ENCODE results near the gene SORCS2. TPM values are rescaled to one million over a fixed set of nuclear protein-coding genes. Genes with fewer than 3 reads are reported as not detected.

SORCS2 gene
- total RNA-seq, 1 donor from 2014 or later: 3.1 TPM

GRCh38 chr4:7381221-7381889 is 189.0 kb downstream of the SORCS2 start:
- Histone ChIP-seq H3K4me1 (ENCODE audit: control insufficient read depth in 3 of 3, insufficient read depth in 3 of 3, low read length in 3 of 3) (peaks cover 0 to 4% (median 0%) of the 10 kb centered on the region in 3 donors), H3K27ac (ENCODE audit: low read depth, low read length) (no peak overlapping the region), H3K9ac (ENCODE audit: low read depth in 1 of 3, low read length in 3 of 3) (no peak overlapping the region), H3K4me3 (ENCODE audit: low read length in 3 of 3) (no peak overlapping the region), H3K9me3 (ENCODE audit: control insufficient read depth in 3 of 3, low read length in 3 of 3) (no peaks in the 10 kb centered on the region), H3K27me3 (ENCODE audit: control insufficient read depth in 3 of 3, insufficient read depth in 3 of 3, low read length in 3 of 3) (peaks cover 0 to 31% (median 11%) of the 10 kb centered on the region in 3 donors), H3K36me3 (ENCODE audit: control insufficient read depth in 3 of 3, insufficient read depth in 3 of 3, low read length in 3 of 3) (no peaks in the 10 kb centered on the region)

GRCh38 chr4:7381890-7382633 is 189.7 kb downstream of the SORCS2 start:
- no peaks in the 10 kb centered on the region for H3K36me3 ChIP-seq (ENCODE audit: control insufficient read depth in 3 of 3, insufficient read depth in 3 of 3, low read length in 3 of 3)
- peaks cover 0 to 4% (median 0%) of the 10 kb centered on the region in 3 donors for H3K4me1 ChIP-seq (ENCODE audit: control insufficient read depth in 3 of 3, insufficient read depth in 3 of 3, low read length in 3 of 3)
- no peak overlapping the region for H3K27ac ChIP-seq (ENCODE audit: low read depth, low read length)
- H3K9me3 ChIP-seq (ENCODE audit: control insufficient read depth in 3 of 3, low read length in 3 of 3): no peaks in the 10 kb centered on the region
- no peak overlapping the region for H3K9ac ChIP-seq (ENCODE audit: low read depth in 1 of 3, low read length in 3 of 3)
- peaks cover 0 to 29% (median 11%) of the 10 kb centered on the region in 3 donors for H3K27me3 ChIP-seq (ENCODE audit: control insufficient read depth in 3 of 3, insufficient read depth in 3 of 3, low read length in 3 of 3)
- no peak overlapping the region for H3K4me3 ChIP-seq (ENCODE audit: low read length in 3 of 3)

DNA sequence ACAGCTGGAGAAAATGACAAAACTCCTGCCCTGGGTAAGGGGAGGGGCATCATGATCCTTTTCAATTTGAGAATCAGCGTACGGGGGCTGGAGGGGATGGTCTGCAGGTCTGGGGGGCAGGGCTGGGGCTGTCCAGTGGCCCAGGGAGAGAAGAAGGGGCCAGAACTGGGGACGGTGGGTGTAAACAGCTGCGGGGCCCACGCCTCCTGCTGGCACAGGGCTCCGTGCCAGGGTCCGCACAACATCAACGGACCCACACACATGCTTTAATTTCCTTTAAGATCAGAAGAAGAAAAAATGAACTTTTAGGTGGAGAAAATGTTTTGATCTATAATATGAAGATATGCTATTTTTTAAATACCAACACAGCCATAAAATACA is 190.3 kb downstream of the SORCS2 start:
- Histone ChIP-seq H3K27me3 (ENCODE audit: control insufficient read depth in 3 of 3, insufficient read depth in 3 of 3, low read length in 3 of 3) (peaks cover 0 to 24% (median 11%) of the 10 kb centered on the region in 3 donors), H3K9me3 (ENCODE audit: control insufficient read depth in 3 of 3, low read length in 3 of 3) (no peaks in the 10 kb centered on the region), H3K4me1 (ENCODE audit: control insufficient read depth in 3 of 3, insufficient read depth in 3 of 3, low read length in 3 of 3) (peaks cover 0 to 4% (median 0%) of the 10 kb centered on the region in 3 donors), H3K27ac (ENCODE audit: low read depth, low read length) (no peak overlapping the region), H3K4me3 (ENCODE audit: low read length in 3 of 3) (no peak overlapping the region), H3K9ac (ENCODE audit: low read depth in 1 of 3, low read length in 3 of 3) (no peak overlapping the region), H3K36me3 (ENCODE audit: control insufficient read depth in 3 of 3, insufficient read depth in 3 of 3, low read length in 3 of 3) (no peaks in the 10 kb centered on the region)

DNA sequence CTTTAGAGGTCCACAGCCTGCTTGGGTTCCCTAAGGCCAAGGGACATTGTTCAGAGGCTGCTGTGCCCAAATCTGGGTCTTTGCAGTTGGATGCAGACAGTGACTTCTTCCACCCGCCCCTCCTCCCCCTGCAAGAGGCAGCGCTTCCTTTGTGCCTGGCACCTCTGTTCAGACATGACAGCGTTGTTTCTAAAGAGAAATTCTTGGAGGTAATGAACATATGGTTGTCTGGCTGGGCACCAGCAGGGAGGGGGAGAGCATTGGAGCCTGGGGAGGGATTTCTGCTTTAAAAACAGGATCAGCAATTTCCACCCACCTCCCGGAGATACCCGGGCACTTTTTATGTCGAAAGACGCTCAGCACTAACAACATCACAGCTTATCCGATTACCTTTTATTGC is 190.9 kb downstream of the SORCS2 start:
- H3K4me3 ChIP-seq (ENCODE audit: low read length in 3 of 3): no peak overlapping the region
- H3K4me1 ChIP-seq (ENCODE audit: control insufficient read depth in 3 of 3, insufficient read depth in 3 of 3, low read length in 3 of 3): peaks cover 0 to 4% (median 0%) of the 10 kb centered on the region in 3 donors
- peaks cover 0 to 21% (median 11%) of the 10 kb centered on the region in 3 donors for H3K27me3 ChIP-seq (ENCODE audit: control insufficient read depth in 3 of 3, insufficient read depth in 3 of 3, low read length in 3 of 3)
- H3K27ac ChIP-seq (ENCODE audit: low read depth, low read length): no peak overlapping the region
- H3K9me3 ChIP-seq (ENCODE audit: control insufficient read depth in 3 of 3, low read length in 3 of 3): no peaks in the 10 kb centered on the region
- H3K9ac ChIP-seq (ENCODE audit: low read depth in 1 of 3, low read length in 3 of 3): no peak overlapping the region
- H3K36me3 ChIP-seq (ENCODE audit: control insufficient read depth in 3 of 3, insufficient read depth in 3 of 3, low read length in 3 of 3): no peaks in the 10 kb centered on the region

DNA sequence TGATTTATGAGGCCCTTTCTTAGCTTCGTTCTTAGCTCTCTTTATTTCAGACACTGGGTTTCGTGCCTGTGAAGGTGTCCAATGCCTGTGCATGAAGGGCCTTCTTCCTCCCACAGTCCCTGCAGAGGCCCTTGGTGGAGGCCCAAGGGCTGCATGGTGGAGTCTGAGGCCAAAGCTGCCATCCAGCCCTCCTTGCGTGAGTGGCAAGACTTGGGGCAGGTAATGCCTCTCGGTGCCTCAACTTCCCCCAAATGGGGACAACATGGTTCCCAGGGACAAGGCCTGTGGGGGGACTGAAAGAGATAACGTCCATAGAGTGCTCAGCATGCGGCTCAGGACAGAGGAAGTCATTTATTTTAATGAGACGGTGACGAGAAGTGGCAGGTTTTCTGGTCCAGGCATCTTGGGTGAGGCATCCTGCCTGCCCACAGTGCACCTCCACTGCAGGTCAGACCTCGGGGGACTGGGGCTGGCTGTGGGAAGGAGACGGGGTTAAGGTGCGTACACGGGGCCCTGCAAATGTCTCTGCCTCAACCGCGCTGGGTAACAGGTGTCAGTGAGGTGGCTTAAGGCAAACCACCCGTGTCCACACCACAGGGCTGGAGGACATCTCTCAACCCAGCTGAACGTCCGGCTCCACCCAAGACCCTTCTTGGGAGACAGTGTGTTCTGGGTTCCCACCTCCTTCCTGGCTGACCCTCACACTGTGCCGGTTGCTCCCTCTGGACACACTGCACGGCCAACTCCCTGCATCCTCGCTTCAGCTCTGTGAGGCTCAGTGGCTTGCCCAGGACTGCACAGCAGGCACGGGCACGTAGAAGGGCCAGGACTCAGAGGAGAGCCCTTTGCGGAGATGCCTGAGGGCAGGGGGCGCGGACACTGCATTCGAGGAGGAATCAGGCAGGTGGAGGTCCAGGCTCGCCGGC is 191.9 kb downstream of the SORCS2 start:
- Histone ChIP-seq H3K4me3 (ENCODE audit: low read length in 3 of 3) (no peak overlapping the region), H3K36me3 (ENCODE audit: control insufficient read depth in 3 of 3, insufficient read depth in 3 of 3, low read length in 3 of 3) (no peaks in the 10 kb centered on the region), H3K4me1 (ENCODE audit: control insufficient read depth in 3 of 3, insufficient read depth in 3 of 3, low read length in 3 of 3) (peaks cover 0 to 4% (median 0%) of the 10 kb centered on the region in 3 donors), H3K9me3 (ENCODE audit: control insufficient read depth in 3 of 3, low read length in 3 of 3) (no peaks in the 10 kb centered on the region), H3K27me3 (ENCODE audit: control insufficient read depth in 3 of 3, insufficient read depth in 3 of 3, low read length in 3 of 3) (peaks cover 0 to 11% (median 10%) of the 10 kb centered on the region in 3 donors), H3K27ac (ENCODE audit: low read depth, low read length) (no peak overlapping the region), H3K9ac (ENCODE audit: low read depth in 1 of 3, low read length in 3 of 3) (no peak overlapping the region)

DNA sequence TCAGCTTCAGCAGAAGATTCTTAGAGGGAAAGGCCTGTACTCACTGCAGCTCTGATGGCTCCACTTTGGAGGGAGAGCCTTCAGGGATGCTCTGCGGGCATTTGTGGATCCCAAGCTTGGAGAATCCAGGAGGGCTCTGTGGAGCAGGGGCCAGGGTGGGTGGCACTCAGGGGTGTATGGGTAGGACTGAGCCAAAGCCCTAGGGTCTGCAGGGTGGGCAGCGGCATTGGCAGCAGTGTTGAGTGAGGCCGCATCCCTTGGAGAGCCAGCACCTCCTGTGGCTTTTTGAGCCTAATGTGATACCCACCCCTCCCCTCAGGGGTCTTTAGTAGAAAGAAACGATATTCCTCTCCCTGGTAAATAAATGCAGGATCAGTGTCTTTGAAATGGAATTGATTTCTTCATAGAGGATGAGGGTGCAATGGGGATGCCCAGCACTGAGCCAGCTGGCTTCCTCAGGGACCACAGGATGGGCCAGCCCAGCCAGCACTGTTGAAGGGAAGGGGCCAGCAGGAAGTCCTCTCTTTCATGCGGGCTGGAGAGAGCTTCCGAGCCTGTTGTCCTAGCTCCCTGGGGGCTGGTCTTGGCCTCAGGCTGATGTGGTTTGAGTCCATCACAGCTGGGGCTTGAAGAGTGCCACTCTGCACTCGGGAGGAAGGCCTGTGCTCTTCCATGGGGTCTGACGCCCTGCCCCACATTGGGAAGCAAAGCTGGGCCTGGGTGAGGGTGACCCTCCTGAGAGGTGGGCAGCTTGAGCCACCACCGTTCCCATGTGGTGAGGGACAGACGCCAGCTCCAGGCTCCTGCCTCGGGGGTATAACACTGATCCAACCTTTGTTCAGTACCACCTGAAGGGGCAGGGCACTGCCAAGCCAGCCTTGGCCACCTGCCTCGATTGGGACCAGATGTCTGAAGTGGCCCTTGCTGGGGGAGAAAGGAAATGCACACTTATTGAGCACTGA is 192.9 kb downstream of the SORCS2 start:
- Histone ChIP-seq H3K9me3 (ENCODE audit: control insufficient read depth in 3 of 3, low read length in 3 of 3) (no peaks in the 10 kb centered on the region), H3K4me3 (ENCODE audit: low read length in 3 of 3) (no peak overlapping the region), H3K9ac (ENCODE audit: low read depth in 1 of 3, low read length in 3 of 3) (no peak overlapping the region), H3K4me1 (ENCODE audit: control insufficient read depth in 3 of 3, insufficient read depth in 3 of 3, low read length in 3 of 3) (peaks cover 0 to 4% (median 0%) of the 10 kb centered on the region in 3 donors), H3K27ac (ENCODE audit: low read depth, low read length) (no peak overlapping the region), H3K36me3 (ENCODE audit: control insufficient read depth in 3 of 3, insufficient read depth in 3 of 3, low read length in 3 of 3) (no peaks in the 10 kb centered on the region), H3K27me3 (ENCODE audit: control insufficient read depth in 3 of 3, insufficient read depth in 3 of 3, low read length in 3 of 3) (peaks cover 0 to 8% (median 6%) of the 10 kb centered on the region in 3 donors)

- Histone ChIP-seq H3K36me3 (ENCODE audit: control insufficient read depth in 3 of 3, insufficient read depth in 3 of 3, low read length in 3 of 3) (no peaks in the 10 kb centered on the region), H3K4me1 (ENCODE audit: control insufficient read depth in 3 of 3, insufficient read depth in 3 of 3, low read length in 3 of 3) (peaks cover 0 to 2% (median 0%) of the 10 kb centered on the region in 3 donors), H3K9me3 (ENCODE audit: control insufficient read depth in 3 of 3, low read length in 3 of 3) (no peaks in the 10 kb centered on the region), H3K4me3 (ENCODE audit: low read length in 3 of 3) (no peak overlapping the region), H3K27ac (ENCODE audit: low read depth, low read length) (no peak overlapping the region), H3K27me3 (ENCODE audit: control insufficient read depth in 3 of 3, insufficient read depth in 3 of 3, low read length in 3 of 3) (peaks cover 5 to 22% (median 20%) of the 10 kb centered on the region in 3 donors), H3K9ac (ENCODE audit: low read depth in 1 of 3, low read length in 3 of 3) (no peak overlapping the region)
These were observed 195.6 kb downstream of the SORCS2 start for GRCh38 chr4:7387925-7388324.

DNA sequence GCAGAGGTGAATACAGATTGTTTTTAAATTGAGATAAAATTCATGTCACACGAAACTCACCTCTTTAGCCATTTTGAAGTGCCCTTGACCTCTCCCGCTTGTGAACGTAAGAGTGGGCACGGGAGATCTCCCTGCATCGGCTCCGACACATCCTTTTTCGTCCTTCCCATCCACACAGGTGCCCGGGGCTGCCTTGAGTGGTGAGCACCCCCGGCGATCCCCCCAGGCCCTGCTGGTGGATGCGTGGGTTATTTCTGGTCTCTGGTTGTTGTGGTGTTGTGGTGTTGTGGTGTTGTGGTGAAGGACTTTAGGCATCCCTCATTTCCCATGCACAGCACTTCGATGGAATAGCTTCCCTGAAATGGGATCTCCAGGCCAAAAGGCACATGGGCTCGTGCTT is 196.3 kb downstream of the SORCS2 start:
- H3K36me3 ChIP-seq (ENCODE audit: control insufficient read depth in 3 of 3, insufficient read depth in 3 of 3, low read length in 3 of 3): no peaks in the 10 kb centered on the region
- H3K9me3 ChIP-seq (ENCODE audit: control insufficient read depth in 3 of 3, low read length in 3 of 3): no peaks in the 10 kb centered on the region
- peaks cover 8 to 29% (median 26%) of the 10 kb centered on the region in 3 donors for H3K27me3 ChIP-seq (ENCODE audit: control insufficient read depth in 3 of 3, insufficient read depth in 3 of 3, low read length in 3 of 3)
- peaks cover 0 to 3% (median 2%) of the 10 kb centered on the region in 3 donors for H3K4me1 ChIP-seq (ENCODE audit: control insufficient read depth in 3 of 3, insufficient read depth in 3 of 3, low read length in 3 of 3)
- no peak overlapping the region for H3K4me3 ChIP-seq (ENCODE audit: low read length in 3 of 3)
- H3K27ac ChIP-seq (ENCODE audit: low read depth, low read length): no peak overlapping the region
- H3K9ac ChIP-seq (ENCODE audit: low read depth in 1 of 3, low read length in 3 of 3): no peak overlapping the region

All from skeletal muscle tissue (tissue), 4 donors.